Epithelial cell of proximal tubule (primary cell): Measurements from ENCODE around the gene UNC93B1. TPM values are rescaled to one million over a fixed set of nuclear protein-coding genes. Genes with fewer than 3 reads are reported as not detected.
"Not testable (repeated sequence)": the region's sequence is repeated elsewhere in the genome, so short reads cannot be mapped to it uniquely, and the experiment has no call there.

Experiments used
- DNase-seq: peaks from one replicate; pipeline ENCODE4 v3.0.0-alpha.2; 2011; ENCODE audit warnings: low read depth
- H3K4me3 ChIP-seq: 2 replicates; pipeline ENCODE4 v1.5.1; 2011; ENCODE audit warnings: low read depth, mild to moderate bottlenecking, low read length
- total RNA-seq: library from RNA; depleted of rRNA; stranded (reverse); fragments of >200 nt; gene quantifications from 2 replicates; pipeline ENCODE4 v1.2.3, GENCODE V29; 2015
- TF ChIP-seq, protein P1 (sequence below): conservative IDR thresholded peaks from 2 replicates; pipeline ENCODE4 v1.5.1; 2012; ENCODE audit warnings: low read depth, mild to moderate bottlenecking, low read length

The UNC93B1 gene
- total RNA-seq, 1 donor from 2014 or later = 16.3 TPM

DNA sequence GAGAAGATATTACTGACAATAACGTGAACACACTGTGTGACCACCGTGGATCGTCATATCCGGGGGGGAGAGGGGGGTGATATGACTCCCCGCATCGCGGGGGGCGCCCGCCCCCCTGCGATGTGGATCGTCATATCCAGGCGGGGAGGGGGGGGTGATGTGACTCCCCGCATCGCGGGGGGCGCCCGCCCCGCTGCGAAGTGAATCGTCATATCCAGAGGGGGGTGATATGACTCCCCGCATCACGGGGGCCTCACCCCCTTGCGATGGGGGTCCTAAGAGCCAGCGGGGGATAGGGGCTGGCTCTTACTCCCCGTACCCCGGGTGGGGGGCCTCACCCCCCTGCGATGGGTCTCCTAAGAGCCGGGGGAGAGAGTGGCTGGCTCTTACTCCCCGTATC, 19.9 kb downstream of the UNC93B1 start:
- DNase-seq = no peak
- H3K4me3 ChIP-seq = no peak overlapping the region
- TF ChIP-seq, protein P1, sequence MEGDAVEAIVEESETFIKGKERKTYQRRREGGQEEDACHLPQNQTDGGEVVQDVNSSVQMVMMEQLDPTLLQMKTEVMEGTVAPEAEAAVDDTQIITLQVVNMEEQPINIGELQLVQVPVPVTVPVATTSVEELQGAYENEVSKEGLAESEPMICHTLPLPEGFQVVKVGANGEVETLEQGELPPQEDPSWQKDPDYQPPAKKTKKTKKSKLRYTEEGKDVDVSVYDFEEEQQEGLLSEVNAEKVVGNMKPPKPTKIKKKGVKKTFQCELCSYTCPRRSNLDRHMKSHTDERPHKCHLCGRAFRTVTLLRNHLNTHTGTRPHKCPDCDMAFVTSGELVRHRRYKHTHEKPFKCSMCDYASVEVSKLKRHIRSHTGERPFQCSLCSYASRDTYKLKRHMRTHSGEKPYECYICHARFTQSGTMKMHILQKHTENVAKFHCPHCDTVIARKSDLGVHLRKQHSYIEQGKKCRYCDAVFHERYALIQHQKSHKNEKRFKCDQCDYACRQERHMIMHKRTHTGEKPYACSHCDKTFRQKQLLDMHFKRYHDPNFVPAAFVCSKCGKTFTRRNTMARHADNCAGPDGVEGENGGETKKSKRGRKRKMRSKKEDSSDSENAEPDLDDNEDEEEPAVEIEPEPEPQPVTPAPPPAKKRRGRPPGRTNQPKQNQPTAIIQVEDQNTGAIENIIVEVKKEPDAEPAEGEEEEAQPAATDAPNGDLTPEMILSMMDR = no peak

DNA sequence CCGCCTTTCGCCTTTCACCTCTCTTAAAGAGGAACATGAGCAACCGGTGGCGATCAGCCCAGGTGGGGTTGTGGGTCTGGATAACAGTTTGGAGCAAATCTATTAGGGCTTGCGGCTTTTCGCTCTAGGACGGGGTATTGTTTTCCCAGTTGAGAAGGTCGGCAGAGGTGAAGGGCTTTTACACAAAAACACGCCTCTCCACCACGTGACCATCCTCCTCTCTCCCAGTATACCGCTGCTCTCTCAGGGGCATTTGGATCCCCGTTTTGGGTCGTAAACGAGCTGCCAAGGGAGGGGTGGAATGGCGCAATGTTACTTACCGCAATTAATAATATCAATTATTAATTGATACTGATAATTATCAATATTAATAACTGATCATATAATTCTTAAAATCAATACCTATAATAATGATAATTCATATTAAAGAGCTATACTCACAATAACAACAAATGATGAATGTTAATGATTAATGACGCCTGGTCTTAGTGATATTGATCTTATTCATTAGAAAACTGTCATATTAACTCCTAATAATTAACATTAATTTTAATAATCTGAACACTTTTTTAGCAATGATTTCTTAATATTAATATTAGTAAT, 21.5 kb downstream of the UNC93B1 start:
- DNase-seq, H3K4me3 ChIP-seq: not testable (repeated sequence)

DNA sequence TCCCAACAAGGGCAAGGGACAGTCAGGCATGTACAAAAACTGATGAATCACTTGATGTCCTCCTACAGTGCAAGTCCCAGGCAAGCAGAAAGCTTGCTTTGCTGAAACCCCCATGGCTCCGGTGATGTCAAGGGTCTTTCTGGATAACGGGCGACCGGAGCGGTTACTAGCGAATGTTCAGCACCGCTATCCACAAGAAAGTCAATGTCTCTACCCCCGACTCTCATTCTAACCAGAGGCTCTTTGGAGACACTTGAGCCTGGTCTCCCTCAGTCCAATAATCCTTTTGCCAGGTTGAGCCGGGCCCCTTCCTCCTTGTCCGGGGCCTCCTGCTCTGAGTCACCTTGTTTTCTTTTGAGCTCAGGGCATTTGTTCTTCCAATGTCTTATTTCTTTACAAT, 22.7 kb downstream of the UNC93B1 start:
- not testable (repeated sequence) for H3K4me3 ChIP-seq, DNase-seq

DNA sequence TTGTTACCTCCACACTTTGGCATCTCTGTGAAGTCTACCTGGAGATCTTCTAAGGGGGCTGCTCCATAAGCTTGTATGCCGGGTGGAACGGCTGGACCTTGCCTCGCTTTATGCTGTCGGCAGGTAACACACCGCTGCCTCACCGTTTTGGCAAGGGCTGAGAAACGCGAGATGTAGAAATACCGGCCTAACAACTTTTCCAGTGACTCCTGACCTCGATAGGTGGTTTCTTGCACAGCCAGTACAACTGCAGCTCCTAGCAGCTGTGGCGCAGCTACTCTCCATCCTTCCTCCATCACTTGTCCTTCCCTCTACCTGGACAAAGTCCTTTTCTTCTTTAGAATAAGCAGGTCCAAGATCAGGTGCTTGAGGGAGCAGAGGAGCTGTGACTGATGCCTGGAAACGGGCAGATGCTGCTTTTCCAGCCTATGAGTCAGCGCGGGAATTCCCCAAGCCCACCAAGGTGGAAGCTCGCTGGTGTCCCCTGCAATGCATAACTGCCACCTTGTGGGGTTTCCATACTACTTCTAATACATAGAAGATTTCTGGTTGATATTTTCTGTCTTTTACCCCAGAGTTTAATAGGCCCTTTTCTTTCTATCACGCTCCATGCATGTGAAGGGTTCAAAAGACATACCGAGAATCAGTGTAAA, 25.0 kb downstream of the UNC93B1 start:
- not testable (repeated sequence) for H3K4me3 ChIP-seq, DNase-seq

DNA sequence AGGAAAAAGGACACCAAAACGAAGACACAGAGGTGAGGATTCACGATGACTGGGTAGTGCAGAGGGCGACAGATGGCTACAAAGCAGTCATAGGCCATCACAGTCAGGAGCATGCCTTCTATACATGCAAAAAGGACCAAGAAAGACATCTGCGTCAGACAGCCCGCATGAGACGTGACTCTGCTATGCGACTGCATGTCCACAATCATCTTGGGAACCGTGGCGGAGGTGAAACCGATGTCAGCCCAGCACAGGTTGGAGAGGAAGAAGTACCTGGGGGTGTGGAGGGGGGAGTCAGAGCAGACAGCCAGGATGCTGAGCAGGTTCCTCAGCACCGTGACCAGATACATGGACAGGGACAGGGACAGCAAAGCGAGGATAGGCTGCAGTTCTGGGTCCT, 29.2 kb downstream of the UNC93B1 start:
- not testable (repeated sequence) for DNase-seq, H3K4me3 ChIP-seq

DNA sequence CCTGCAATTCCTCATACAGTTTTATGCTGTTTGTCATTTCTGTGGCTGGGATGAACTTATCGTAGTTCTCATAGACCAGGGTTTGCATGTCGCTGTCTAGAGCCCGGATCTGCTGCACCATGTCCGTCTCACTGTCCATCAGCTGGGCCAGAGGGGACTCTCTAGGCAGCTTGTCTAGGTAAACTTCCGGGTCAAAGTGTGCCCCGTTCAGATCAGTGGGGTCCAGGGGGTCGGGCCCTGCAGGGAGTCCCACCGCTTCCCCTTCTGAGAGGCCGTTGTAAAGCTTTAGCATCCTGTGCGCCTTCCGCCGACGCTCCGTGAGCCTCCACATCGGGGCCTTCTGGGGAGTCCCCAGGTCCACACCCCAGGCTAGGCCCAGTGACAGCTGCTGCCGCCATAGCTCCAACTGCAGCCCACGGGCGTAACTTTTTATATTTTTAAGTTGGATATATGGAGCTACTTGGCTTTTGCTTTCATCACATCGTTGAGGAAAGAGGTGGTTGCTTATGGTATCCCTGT, 38.0 kb downstream of the UNC93B1 start:
- not testable (repeated sequence) for DNase-seq, H3K4me3 ChIP-seq

DNA sequence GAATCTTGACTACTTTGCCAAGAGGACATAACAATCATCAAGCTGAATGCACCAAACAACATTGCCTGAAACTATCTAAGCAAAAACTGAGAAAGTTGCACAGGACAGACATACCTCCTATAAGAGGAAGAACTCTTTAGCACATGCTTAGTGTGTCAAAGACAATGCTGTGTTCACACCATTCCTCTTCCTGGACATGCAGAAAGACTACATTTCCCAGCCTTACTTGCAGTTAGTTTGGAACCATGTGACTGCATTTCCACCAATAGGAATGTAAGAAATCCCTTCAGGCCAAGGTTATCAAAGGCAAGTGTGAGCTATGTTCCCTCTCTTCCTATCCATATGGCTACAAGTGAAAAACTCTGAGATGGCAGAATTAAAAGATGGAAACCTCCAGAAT, 39.2 kb downstream of the UNC93B1 start:
- not testable (repeated sequence) for H3K4me3 ChIP-seq, DNase-seq

DNA sequence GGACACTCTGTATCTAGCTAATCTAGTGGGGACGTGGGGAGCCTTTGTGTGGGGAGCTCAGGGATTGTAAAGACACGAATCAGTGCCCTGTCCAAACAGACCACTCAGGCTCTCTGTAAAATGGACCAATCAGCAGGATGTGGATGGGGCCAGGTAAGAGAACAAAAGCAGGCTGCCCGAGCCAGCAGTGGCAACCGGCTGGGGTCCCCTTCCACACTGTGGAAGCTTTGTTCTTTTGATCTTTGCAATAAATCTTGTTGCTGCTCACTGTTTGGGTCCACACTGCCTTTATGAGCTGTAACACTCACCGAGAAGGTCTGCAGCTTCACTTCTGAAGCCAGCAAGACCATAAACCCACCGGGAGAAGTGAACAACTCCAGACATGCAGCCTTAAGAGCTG, 40.0 kb downstream of the UNC93B1 start:
- H3K4me3 ChIP-seq, DNase-seq: not testable (repeated sequence)

DNA sequence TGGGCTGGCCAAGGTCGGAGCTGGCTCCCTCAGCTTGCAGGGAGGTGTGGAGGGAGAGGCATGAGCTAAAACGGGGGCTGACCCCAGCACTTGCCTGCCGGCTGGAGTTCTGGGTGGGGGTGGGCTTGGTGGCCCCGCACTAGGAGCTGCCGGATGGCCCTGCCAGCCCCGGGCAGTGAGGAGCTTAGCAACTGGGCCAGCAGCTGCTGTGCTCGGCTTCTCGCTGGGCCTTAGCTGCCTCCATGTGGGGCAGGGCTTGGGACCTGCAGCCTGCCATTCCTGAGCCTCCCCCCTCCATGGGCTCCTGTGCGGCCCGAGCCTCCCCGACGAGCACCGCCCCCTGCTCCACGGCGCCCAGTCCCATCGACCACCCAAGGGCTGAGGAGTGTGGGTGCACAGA, 40.7 kb downstream of the UNC93B1 start:
- not testable (repeated sequence) for DNase-seq, H3K4me3 ChIP-seq

DNA sequence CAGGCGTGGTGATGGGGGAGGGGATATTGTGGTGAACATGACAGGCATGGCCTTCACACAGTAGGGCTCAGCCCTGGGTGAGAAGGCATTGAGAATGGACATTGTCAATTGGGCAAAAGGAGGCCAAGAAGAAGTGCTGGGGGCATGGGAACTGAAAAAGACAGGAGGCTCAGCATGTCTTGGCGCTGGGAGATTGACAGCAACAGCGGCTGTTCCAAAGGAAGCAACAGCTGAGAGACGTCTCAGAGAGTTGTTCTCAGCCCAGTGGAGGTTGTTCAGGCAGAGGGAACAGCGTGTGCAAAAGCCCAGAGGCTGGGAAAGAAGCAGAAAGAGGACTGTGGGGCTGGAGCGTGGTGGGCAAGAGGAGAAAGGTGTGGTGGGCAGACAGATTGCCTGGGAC, 47.7 kb downstream of the UNC93B1 start:
- not testable (repeated sequence) for DNase-seq, H3K4me3 ChIP-seq

DNA sequence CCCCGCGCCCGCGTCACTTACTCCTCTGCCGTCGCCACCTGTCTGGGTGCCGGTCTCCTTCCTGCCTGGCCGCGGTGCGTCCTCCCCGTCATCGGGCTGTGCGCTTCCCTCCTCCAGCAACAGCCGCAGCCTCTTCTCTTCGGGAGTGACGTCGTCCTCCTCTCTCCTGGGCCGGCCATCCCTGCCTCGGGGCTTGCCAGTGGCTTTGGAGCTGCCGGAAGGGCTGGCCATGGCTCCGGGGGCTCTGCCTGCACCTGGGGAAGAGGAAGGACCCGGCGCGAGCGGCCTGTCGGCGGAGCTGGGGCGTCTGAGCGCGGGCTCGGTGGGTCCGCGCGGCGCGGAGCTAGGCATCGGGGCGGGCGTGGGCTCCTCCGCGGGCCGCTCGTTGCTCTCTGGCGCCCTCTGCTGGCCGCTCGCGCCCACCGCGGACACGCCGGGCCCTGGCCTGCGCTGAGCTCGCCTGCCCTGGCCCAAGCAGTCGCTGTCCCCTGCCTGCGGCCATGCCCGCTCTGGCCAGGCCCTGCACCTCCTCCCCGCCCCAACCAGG, 48.4 kb downstream of the UNC93B1 start:
- H3K4me3 ChIP-seq = peak overlapping the region; percentile 45
- DNase-seq = not testable (repeated sequence)
- TF ChIP-seq, protein P1 = peak; percentile 49

DNA sequence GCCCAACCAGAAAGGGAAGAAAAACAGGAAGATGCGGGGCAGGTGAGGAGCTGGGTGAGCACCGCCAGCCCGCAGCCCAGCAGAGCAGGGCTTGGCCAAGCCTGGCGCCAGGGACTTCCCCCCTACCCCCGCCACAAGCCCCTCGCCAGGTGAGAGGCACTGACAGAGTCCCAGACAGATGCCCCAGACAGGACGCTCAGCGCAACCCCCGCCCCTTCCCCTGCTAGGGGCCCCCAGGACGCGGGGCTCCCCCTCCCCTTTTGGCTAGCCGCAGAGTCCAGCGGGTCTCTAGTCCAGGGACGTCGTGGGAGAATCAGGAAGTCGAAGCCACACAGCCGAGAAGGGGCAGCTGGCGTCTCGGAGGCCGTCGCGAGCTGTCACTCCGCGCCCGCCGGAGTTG, 48.9 kb downstream of the UNC93B1 start:
- not testable (repeated sequence) for H3K4me3 ChIP-seq, DNase-seq

DNA sequence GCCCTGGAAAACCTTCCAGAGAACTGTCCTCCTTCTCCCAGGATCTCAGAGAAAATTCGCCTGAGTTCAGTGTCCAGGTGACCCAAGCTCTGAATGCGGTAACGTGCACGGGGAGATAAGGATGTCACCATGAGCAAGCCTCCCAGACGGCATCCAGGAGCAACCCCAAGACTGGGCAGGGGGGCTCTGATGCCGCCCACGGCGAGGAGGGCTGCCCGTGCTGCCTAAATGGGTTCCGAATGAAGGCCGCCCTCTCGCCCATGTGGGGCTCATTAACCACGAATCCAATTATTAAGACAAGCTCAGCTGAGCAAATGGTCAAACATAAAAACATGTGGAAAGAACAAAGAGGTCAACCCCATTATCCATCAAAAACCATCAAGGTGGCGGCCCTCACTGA, 49.6 kb downstream of the UNC93B1 start:
- H3K4me3 ChIP-seq, DNase-seq: not testable (repeated sequence)

DNA sequence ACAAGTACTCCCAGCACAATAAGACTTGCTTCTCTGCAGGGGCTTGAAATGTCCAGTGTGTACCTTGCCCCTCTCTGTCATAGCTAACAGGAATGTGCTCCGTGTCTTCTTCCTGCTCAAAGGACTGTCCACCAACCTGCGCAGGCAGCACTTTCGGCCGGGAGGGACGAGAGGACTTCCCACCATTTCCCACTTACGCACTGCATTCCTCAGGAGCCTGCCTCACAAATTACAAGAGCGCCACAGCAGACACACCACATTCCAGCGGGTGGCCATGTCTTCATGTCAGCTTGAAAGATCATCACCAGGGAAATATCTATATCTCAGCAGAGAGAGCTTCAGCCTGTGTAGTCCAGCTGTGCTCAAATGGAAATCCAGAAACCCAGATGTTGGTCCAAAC, 53.2 kb downstream of the UNC93B1 start:
- not testable (repeated sequence) for H3K4me3 ChIP-seq, DNase-seq

DNA sequence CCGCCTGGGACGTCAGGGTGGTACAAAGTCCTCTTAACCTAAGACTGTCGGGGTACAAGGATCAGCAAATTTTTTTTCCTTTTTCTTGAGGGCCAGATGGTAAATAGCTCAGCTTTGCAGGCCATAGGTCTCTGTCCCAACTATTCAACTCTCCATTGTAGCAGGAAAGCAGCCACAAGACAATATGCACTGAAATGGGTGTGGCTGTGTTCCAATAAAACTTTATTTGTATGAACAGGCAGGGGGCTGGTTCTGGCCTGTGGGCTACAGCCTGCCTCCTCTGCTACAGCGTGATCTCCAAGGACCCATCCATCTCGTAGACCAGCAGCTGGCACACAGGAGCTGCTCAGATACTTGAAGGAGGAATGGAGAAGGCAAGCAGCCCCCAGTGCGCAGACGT, 56.1 kb downstream of the UNC93B1 start:
- DNase-seq, H3K4me3 ChIP-seq: not testable (repeated sequence)

DNA sequence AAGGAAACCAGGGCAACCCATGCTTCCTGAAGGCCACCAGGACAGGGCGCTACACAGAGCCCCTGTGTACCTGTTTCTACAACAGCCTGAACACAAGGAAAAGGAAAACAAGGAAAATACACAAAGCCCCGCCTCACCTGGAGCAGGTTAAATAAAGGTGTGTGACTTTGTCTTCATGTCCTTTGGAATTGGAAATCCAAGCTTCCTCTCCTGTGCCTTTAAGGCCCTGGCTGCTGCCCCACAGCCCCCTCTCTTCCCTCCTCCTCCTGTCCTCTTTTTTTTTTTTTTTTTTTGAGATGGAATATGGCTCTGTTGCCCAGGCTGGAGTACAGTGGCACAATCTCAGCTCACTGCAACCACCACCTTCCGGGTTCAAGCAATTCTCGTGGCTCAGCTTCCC, 57.5 kb downstream of the UNC93B1 start:
- H3K4me3 ChIP-seq, DNase-seq: not testable (repeated sequence)
